M059J (cell line): ENCODE data around the gene MAGI2. TPM values are rescaled to one million over a fixed set of nuclear protein-coding genes. Genes with fewer than 3 reads are reported as not detected.
"Not testable (repeated sequence)": the region's sequence is repeated elsewhere in the genome, so short reads cannot be mapped to it uniquely, and the experiment has no call there.

Experiments
- DNase-seq: peaks from one replicate; pipeline ENCODE4 v3.0.0-alpha.2; 2012; ENCODE audit warnings: low read depth
- total RNA-seq: library from RNA; depleted of rRNA; stranded (reverse); fragments of >200 nt; shearing (Covaris generic); gene quantifications from 2 replicates; pipeline ENCODE4 v1.2.3, GENCODE V29; 2014

MAGI2 gene
- total RNA-seq, 1 experiment from 2014 or later: 1.2 TPM

GRCh38 chr7:78649236-78649635 is 804.2 kb downstream of the MAGI2 start:
- DNase-seq: no peak

- no peak for DNase-seq
These were observed 810.7 kb downstream of the MAGI2 start for GRCh38 chr7:78642751-78643150.

GRCh38 chr7:78638364-78638763 is 815.1 kb downstream of the MAGI2 start:
- no peak for DNase-seq

GRCh38 chr7:78636727-78637126 is 816.7 kb downstream of the MAGI2 start:
- peak; percentile 39 for DNase-seq

- no peak for DNase-seq
These were observed 818.3 kb downstream of the MAGI2 start for GRCh38 chr7:78635026-78635793.

- DNase-seq: no peak
These were observed 819.4 kb downstream of the MAGI2 start for GRCh38 chr7:78634093-78634492.

GRCh38 chr7:78620920-78621319 is 832.5 kb downstream of the MAGI2 start:
- DNase-seq: peak; percentile 40

GRCh38 chr7:78616539-78616938 is 836.9 kb downstream of the MAGI2 start:
- DNase-seq: no peak

- DNase-seq: no peak
These were observed 844.2 kb downstream of the MAGI2 start for GRCh38 chr7:78609281-78609680.

- DNase-seq: no peak
These were observed 846.4 kb downstream of the MAGI2 start for GRCh38 chr7:78607099-78607498.

GRCh38 chr7:78605119-78605518 is 848.3 kb downstream of the MAGI2 start:
- peak; percentile 28 for DNase-seq

- DNase-seq: peak; percentile 53
These were observed 851.7 kb downstream of the MAGI2 start for GRCh38 chr7:78601728-78602127.

GRCh38 chr7:78594156-78594555 is 859.3 kb downstream of the MAGI2 start:
- peak; percentile 10 for DNase-seq

GRCh38 chr7:78588393-78588792 is 865.1 kb downstream of the MAGI2 start:
- DNase-seq: no peak

GRCh38 chr7:78587443-78588044 is 865.9 kb downstream of the MAGI2 start:
- peak; percentile 67 for DNase-seq

GRCh38 chr7:78585980-78586379 is 867.5 kb downstream of the MAGI2 start:
- DNase-seq: no peak

- no peak for DNase-seq
These were observed 874.8 kb downstream of the MAGI2 start for GRCh38 chr7:78578686-78579085.

GRCh38 chr7:78577174-78577952 is 876.1 kb downstream of the MAGI2 start:
- not testable (repeated sequence) for DNase-seq

GRCh38 chr7:78576236-78576635 is 877.2 kb downstream of the MAGI2 start:
- peak; percentile 80 for DNase-seq

GRCh38 chr7:78571292-78571691 is 882.2 kb downstream of the MAGI2 start:
- no peak for DNase-seq

GRCh38 chr7:78568690-78569089 is 884.8 kb downstream of the MAGI2 start:
- peak; percentile 7 for DNase-seq

- DNase-seq: no peak
These were observed 885.6 kb downstream of the MAGI2 start for GRCh38 chr7:78567836-78568235.

- DNase-seq: no peak
These were observed 887.7 kb downstream of the MAGI2 start for GRCh38 chr7:78565784-78566183.
